Stimulated activated CD4-positive, alpha-beta T cell treated with anti-CD3 and anti-CD28 coated beads, Interleukin-4, amount 100 ng/mL, for 4 hours (primary cell): ENCODE measurements around the gene WDPCP.
"Not testable (repeated sequence)": the region's sequence is repeated elsewhere in the genome, so short reads cannot be mapped to it uniquely, and the experiment has no call there.

Experiments used
- DNase-seq, 2 experiments: peaks; one replicate each; pipeline ENCODE4 v3.0.0-alpha.2; 2020

The WDPCP gene

DNA sequence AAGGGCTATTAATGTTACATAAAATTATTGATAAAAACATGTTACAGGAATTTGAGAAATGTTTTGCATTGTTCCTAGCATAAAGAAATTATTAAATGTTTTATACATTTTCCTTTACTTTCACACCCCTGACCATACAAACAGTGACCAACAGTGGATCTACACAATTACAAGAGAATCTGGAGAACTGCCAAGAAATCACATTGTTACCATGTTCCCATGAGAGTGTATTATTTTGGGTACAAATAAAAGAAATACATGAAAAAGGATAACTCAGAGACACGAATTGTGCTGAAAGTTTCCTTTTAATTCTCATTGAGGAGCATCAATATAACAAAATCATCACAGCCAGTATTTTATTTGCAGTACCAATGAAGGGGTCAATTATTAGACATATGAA lies 150.1 kb downstream of the WDPCP start:
- DNase-seq = no peak

DNA sequence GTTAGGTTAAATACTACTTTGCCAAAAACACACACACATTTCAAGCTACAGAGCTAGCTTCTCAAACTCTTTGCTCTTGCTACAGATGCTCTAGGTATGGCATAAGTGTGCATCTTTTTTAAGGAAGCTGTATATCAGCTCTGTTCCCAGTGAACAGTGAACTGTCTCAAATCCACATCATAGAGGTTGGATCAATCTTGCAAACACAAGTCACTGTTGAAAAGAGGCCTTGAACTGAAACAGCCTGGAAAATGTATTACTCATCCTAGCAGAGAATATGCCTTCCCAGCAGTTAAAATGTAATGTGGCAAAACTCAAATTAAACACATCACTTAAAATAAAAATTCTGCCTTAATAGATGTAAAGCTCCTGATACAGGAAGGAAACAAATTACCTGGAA lies 151.8 kb downstream of the WDPCP start:
- DNase-seq = no peak

- DNase-seq = no peak
Observed at GRCh38 chr2:63435070-63435469, 153.2 kb downstream of the WDPCP start.

DNA sequence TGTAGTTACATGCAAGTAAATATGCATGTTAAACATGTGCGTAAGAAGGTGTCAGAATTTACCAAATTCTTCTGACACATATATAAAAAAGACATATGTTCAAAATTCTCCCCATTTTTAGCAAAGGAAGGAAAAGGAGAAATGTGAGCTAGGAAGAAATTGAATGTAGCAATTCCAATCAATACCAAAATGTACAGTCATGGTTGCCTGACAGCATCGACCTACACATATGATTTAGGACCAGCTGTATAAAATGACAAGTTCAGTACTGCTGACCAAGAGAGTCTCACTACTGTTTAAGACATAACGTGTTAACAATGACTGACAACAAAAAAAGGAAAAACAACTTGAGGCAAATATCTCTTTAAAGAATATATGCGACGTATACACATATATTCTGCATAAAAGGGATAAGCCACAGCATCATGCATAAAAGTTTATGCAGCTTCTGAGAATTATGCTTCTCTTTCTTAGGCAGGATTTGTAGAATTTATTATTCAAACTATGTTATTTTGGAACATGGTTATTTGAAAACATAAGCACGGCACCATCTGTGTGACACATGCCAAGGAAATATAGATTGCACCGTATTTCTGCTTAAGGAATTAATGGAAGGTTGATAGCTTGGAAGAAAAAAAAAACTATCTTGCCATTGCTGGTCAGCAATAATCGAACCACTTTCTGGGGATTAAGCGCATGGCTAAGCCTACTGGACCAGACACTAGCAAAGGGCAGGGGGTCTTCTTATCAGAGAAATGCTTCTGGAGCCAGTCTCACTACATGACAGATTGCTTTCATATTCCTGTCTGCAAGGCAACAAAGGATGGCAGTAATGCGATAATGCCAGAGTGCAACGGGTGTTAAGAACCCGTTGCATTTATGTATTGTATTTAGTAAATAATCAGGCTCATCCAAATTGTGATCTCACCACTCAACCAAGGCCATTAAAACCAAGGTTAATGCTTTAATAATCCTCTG lies 154.0 kb downstream of the WDPCP start:
- no peak for DNase-seq

GRCh38 chr2:63432373-63432772 lies 155.9 kb downstream of the WDPCP start:
- DNase-seq = no peak

GRCh38 chr2:63425606-63426005 lies 162.7 kb downstream of the WDPCP start:
- DNase-seq = no peak

- DNase-seq = no peak
Observed at GRCh38 chr2:63425079-63425416, 163.2 kb downstream of the WDPCP start.

GRCh38 chr2:63424329-63425078 lies 163.8 kb downstream of the WDPCP start:
- no peak for DNase-seq

- DNase-seq = no peak
Observed at GRCh38 chr2:63422556-63422955, 165.7 kb downstream of the WDPCP start.

DNA sequence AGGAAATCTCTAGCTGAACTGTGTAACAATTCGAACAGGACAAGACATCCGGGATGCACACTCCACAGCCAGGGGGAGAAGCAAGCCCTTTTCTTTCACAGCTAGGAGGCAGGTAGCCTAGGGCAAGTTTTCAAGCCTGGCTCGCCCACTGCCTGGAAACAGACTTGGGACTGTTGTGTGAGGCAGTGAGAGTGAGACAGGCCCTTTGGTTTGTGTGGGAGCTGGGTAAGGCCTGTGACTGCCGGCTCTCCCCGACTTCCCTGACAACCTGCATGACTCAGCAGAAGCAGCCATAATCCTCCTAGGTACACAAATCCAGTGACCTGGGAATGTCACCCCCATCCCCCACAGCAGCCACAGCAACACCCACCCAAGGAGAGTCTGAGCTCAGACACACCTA lies 179.7 kb downstream of the WDPCP start:
- no peak for DNase-seq

DNA sequence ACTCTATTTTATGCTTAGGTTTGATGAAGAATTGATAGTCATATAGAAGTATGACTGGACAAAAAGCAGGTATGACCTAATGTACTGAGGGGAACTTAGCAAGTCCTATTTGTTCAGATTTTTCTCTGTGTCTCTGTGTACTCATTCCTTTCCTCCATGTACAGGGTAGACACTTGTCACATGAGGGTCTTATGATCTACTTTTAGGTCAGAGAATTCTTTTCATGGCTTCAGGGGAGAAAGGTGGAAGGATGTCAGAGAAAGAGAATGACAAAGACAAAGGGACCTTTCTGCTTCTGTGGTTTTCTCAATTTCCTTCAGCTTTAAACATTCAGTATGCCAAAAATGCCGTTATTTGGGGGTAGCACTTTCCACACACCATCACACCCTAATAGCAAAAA lies 181.6 kb downstream of the WDPCP start:
- no peak for DNase-seq

GRCh38 chr2:63403820-63404219 lies 184.5 kb downstream of the WDPCP start:
- no peak for DNase-seq

- not testable (repeated sequence) for DNase-seq
Observed at GRCh38 chr2:63402889-63403288, 185.4 kb downstream of the WDPCP start.

- no peak for DNase-seq
Observed at GRCh38 chr2:63399156-63399555, 189.1 kb downstream of the WDPCP start.

DNA sequence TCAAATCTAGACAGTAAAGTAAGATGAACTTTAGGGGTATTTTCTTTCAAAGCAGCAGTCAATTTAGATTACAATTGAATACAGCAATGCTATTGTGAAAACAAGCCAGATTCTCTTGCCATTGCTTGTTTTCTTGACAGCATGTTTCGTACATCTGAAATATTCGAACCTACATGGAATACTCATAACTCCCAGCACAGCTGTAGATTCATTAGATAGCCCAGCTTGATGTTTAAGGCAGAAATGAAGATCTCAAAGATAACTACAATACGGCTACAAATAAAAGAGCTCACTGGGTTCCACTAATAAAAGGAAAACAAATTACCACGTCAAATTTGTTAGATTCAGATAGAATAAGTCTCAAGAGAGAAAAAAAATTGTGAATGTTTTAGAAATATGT lies 208.8 kb downstream of the WDPCP start:
- DNase-seq = no peak

GRCh38 chr2:63378589-63378988 lies 209.7 kb downstream of the WDPCP start:
- DNase-seq = no peak

DNA sequence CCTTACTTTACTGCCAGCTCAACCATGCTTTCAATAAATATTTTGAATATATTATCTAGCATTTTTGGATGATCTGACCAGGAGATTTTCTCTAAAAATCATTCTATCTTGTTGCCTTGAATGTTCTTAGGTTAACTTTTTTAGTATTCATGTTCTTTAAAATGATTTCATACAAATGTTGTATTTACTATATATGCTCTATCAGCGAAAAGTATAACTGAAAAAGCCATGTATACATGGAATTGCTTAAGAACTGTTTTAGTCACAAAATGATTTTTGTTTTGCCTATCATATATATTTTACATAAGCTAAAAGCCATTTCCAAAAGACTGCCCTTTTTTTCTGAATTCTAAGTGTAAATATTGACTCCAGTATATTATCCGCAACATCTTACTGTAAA lies 213.9 kb downstream of the WDPCP start:
- no peak for DNase-seq

DNA sequence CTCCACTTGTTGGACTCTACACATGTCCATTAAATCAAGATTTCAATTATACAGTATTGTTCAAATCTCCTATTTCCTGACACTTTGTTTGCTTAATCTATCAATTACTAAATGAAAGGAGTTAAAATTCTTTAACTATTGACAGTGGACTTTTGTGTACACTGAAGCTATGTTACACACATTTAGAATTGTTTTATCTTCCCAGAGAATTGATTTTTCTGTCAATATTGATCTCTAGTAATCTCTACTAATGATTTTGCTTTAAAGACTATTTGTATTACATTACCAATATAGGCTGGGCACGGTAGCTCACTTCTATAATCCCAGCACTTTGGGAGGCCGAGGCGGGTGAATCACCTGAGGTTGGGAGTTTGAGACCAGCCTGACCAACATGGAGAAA lies 215.7 kb downstream of the WDPCP start:
- no peak for DNase-seq

DNA sequence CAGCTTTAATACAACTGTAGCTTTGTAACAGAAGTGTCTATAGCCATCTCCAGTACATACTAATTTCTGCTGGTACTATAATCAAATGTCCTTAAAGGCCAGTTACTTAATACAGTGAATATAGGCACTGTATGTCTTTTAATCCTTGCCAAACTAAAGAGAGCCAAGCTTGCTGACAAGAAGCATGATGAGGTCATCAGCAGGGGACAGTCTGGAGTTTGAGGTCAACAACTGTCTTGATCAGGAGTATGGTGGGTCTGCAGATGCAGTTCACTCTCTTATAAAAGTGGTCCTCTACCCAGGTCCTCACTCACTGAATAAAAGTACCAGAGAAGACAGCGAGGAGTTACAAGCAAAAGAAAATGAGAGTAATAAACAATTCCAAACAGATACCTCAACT lies 219.1 kb downstream of the WDPCP start:
- DNase-seq = no peak

GRCh38 chr2:63364866-63365265 lies 223.4 kb downstream of the WDPCP start:
- DNase-seq = no peak

- DNase-seq = not testable (repeated sequence)
Observed at GRCh38 chr2:63357722-63358121, 230.6 kb downstream of the WDPCP start.

GRCh38 chr2:63347361-63347760 lies 240.9 kb downstream of the WDPCP start:
- DNase-seq = no peak

GRCh38 chr2:63346411-63346810 lies 241.9 kb downstream of the WDPCP start:
- no peak for DNase-seq

- no peak for DNase-seq
Observed at GRCh38 chr2:63345285-63345633, 243.0 kb downstream of the WDPCP start.
